Adipose tissue (tissue), 3 donors: ENCODE measurements around the gene MAP3K6. TPM values are rescaled to one million over a fixed set of nuclear protein-coding genes. Genes with fewer than 3 reads are reported as not detected.

Source experiments
- H3K27ac ChIP-seq: one replicate; pipeline ENCODE4 v1.5.1; 2013; ENCODE audit warnings: low read depth, low read length
- WGBS, 3 donors: extraction: QIAGEN DNeasy Blood & Tissue Kit; methylation state at CpG; one replicate each; pipeline ENCODE4 v1.1.7; 2013; 5-methylcytosine and 5-hydroxymethylcytosine counted together
- polyA plus RNA-seq, 3 donors: library from polyadenylated mRNA; stranded (reverse); fragments of 200-250 nt; gene quantifications; one replicate each; pipeline ENCODE4 v1.2.3, GENCODE V29; 2013
- donor health status: healthy with polysubstance abuse.
- donor health status: Bipolar disorder and iron deficiency.
- donor health status: healthy.

The MAP3K6 gene
- polyA plus RNA-seq, 3 donors = 16.5 to 93.0 (median 56.0) TPM

- H3K27ac ChIP-seq = no peak overlapping the region
- 72 to 87% (median 83%) methylated on average over 17 to 21 of the region's 21 CpGs for WGBS, 3 donors
Observed at GRCh38 chr1:27361044-27361402, 5.7 kb downstream of the MAP3K6 start.

GRCh38 chr1:27360159-27361043, 6.4 kb downstream of the MAP3K6 start:
- 31 to 51% (median 46%) methylated on average over 50 to 71 of the region's 71 CpGs for WGBS, 3 donors
- H3K27ac ChIP-seq = no peak overlapping the region

DNA sequence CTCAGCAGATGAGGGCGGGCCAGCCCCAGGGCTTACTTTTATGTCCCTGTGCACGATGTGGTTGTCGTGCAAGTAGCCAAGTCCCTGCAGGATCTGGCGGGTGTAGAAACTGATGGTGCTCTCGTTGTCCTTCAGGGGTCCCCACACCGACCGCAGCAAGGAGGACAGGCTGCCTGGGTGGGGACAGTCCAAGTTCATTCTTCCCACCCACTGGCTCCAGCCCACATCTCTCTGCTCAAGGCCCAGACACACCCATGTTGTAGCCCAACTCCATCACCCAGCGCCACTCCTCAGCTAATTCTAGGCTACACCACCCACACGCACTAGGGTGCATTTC, 7.0 kb downstream of the MAP3K6 start:
- WGBS, 3 donors = 55 to 75% (median 74%) methylated on average over 9 of the region's 9 CpGs
- H3K27ac ChIP-seq = no peak overlapping the region

DNA sequence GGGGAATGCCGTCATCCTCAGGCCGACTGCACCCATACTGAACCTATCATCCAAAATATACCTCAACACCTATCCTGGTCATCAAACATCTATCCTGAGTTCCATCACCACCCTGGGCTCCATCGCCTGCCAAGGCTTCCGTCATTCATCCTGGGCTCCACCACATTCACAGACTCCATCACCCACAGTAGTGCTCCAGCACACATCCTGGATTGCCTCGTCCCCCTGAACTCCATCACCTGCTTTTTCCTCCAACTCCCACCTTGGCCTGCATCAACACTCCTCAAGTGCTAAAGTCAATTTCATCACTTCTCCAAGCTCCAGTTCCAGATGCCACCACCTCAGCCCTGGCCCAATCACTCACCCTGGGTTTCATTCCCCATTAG, 7.8 kb downstream of the MAP3K6 start:
- H3K27ac ChIP-seq = no peak overlapping the region
- 96 to 99% (median 99%) methylated on average over 5 of the region's 5 CpGs for WGBS, 3 donors

DNA sequence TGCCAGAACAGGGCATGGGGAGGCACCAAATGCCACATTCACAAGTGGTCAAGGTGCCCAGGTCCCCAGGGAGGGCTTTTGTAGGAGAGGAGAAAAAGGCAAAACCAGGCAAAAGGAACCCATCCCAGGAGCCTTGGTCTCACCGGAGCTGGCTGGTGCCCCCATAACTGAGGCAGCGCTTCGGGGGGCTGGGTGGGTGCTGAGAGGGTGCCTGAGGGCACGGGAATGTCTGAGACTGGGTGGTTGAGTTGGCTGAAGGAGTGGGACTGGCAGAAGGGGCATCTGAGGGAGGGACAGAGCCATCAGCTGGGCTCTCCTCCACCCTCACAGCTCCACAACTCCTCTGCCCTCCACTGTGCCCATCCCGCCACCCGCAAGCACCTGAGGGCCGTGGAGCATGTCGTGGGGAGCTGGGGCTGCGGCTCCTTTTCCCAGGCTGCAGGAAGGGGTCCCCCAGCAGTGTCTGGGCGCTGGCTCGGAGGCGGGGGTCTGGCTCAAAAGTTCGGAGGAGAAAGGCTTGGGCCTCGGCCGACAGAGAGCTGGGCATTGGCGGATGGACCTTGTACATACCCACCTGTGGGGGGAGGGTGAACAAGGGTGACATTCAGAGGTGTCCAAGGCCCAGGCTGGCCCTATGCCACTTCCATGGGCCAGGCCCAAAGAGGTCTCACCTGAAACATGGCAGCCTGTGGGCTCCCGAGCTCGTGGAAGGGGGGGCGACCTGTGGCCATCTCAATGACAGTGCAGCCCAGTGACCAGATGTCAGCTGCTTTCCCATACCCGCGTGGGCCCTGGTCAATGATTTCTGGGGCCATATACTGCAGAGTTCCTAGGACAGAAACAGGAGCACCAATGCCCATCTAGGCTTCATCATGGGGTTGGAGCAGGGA, 8.5 kb downstream of the MAP3K6 start:
- 83 to 95% (median 94%) methylated on average over 19 to 21 of the region's 21 CpGs for WGBS, 3 donors
- no peak overlapping the region for H3K27ac ChIP-seq

DNA sequence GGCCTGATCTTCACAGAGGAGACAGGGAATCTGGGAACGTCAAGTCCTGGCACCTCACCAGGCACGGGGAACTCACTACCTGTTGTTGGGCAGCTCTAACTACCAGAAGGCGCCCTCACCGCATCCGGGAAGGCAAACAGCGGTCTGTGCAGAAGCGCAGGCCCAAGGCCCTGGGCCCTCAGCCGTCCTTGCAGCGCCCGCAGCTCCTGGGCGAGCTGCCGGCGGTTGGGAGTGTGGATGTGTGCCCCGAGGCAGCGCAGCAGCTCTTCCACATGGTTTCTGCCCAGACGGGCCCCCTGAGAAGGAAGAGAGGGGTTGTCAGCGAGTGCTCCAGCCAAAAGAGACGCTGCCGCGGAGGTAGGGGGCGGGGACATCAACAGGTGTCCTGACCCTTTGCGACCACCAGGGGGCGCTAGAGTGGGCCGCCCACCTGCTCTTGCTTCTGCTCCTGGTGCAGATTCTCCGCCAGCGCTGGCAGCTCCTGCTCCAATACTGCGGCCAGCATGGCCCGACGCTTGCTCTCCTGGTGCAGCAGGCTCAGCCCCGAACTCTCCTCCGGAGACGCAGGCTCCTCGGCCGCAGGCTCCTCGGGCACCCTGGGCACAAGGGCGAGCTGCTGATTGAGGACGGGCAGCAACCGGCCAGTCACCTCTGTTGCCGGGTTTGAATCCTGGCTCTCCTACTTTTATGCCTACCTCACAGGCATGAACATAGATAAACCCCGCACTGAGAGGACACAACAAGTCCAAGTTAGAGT, 9.3 kb downstream of the MAP3K6 start:
- no peak overlapping the region for H3K27ac ChIP-seq
- WGBS, 3 donors = 14 to 40% (median 34%) methylated on average over 40 of the region's 40 CpGs

DNA sequence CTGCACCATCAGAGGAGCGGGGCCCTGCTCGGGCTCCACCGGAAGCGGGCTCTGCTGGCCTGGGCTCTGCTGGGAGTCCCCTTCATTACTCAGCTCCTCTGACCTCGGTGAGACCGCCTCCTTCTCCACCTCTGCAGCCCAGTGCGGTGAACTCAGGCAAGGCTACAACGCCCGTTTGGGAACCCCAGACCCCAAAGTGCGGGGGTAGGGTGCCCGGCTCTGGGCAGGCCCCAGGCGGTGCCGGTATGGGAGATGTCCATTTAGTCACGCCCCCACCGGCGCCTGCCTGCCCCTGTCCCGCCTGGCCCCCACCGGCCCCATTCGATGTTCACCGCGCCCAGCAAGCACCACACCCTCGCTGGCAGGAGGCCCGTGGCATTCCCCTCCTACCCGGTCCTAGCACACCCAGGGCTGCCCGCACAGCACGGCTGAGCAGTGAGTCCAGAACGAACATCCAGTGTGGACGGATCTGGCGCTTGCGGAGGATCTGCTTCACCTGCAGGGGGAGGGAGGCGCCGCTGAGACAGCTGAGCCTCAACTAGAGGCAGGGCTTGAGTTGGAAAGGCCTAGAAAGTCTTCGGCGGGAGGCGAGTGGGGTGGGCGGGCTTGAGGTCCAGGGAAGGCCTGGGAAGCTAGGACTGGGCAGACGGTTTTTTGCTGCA, 10.0 kb downstream of the MAP3K6 start:
- no peak overlapping the region for H3K27ac ChIP-seq
- 73 to 79% (median 74%) methylated on average over 32 to 37 of the region's 37 CpGs for WGBS, 3 donors

- 88 to 98% (median 91%) methylated on average over 13 of the region's 13 CpGs for WGBS, 3 donors
- no peak overlapping the region for H3K27ac ChIP-seq
Observed at GRCh38 chr1:27356277-27356618, 10.5 kb downstream of the MAP3K6 start.

- WGBS, 3 donors = 88 to 94% (median 90%) methylated on average over 5 of the region's 5 CpGs
- no peak overlapping the region for H3K27ac ChIP-seq
Observed at GRCh38 chr1:27355683-27356082, 11.1 kb downstream of the MAP3K6 start.

GRCh38 chr1:27353629-27354028, 13.1 kb downstream of the MAP3K6 start:
- 83 to 92% (median 85%) methylated on average over 3 of the region's 3 CpGs for WGBS, 3 donors

GRCh38 chr1:27353166-27353565, 13.6 kb downstream of the MAP3K6 start:
- 87 to 92% (median 89%) methylated on average over 13 of the region's 13 CpGs for WGBS, 3 donors
- H3K27ac ChIP-seq = no peak overlapping the region

More at GRCh38 chr1:27353629-27354028, 13.1 kb downstream of the MAP3K6 start:
- no peak overlapping the region for H3K27ac ChIP-seq

- no peak overlapping the region for H3K27ac ChIP-seq
- 60 to 73% (median 72%) methylated on average over 8 of the region's 8 CpGs for WGBS, 3 donors
Observed at GRCh38 chr1:27351541-27352107, 15.1 kb downstream of the MAP3K6 start.

DNA sequence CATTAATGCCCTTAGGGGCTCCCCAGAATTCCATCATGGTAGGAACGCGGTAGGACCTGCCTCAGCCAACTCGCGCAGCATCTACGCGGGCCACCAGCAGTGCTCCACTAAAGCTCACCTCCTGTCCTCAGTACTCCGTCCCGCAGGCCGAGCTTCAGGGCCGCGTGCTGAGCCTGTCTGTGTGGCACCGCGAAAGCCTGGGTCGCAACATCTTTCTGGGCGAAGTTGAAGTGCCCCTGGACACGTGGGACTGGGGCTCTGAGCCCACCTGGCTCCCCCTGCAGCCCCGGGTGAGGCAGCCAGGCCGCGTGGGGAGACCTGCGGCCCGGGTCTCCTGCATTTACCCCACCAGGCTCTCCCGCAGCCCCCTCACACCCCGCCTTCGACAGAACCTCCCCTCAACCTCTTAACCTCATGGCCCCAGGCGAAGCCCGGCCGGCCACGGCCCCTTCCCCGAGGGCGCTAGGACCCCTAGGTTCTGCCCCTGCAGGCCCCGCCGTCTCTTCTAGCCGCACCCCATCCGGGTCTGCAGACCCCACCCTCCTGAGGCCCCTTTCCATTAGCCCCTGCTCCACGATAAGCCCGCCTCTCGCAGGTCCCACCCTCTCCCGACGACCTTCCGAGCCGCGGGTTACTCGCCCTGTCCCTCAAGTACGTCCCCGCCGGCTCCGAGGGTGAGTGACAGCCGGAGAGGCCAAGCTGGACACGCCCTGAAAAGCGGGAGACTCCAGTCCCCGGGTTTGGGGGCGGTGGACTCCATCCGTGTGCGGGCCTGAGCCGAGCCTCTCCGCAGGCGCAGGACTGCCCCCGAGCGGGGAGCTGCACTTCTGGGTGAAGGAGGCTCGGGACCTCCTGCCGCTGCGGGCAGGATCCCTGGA, 15.9 kb downstream of the MAP3K6 start:
- 49 to 69% (median 52%) methylated on average over 62 of the region's 62 CpGs for WGBS, 3 donors
- H3K27ac ChIP-seq = no peak overlapping the region

DNA sequence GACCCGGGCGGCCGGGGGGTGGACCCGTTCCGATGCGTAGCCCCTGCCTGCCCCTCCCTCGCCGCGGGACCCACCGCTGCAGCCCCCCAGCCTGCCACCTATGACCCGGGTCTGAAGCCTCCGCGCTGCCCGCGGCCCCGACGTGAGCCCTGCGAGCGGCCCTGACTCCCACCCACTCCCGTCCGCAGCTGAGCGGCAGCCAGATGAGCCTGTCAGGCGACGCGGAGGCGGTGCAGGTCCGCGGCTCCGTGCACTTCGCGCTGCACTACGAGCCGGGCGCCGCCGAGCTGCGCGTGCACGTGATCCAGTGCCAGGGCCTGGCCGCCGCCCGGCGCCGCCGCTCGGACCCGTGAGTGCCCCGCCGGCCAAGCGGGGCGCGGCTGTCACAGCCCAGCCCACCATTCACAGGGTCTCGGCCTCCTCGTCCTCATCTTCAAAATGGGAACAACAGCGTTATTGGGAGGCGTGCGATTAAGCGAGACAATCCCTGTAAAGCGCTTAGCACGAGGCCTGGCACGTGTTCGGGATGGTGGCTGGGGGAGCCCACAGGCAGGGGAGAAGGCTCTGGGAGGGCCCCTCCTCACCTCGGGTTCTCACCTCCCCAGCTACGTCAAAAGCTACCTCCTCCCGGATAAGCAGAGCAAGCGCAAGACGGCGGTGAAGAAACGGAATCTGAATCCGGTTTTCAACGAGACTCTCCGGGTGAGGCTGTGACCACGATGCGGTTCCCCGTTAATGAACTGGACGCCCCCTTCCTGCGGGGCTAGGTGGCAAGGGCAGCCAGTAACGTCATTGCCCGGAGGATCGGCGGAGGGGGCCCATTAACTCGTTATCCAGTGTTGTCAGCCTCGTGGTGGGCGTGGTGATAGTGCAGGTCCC, 16.7 kb downstream of the MAP3K6 start:
- WGBS, 3 donors = 34 to 38% (median 34%) methylated on average over 73 to 84 of the region's 84 CpGs
- H3K27ac ChIP-seq = no peak overlapping the region

DNA sequence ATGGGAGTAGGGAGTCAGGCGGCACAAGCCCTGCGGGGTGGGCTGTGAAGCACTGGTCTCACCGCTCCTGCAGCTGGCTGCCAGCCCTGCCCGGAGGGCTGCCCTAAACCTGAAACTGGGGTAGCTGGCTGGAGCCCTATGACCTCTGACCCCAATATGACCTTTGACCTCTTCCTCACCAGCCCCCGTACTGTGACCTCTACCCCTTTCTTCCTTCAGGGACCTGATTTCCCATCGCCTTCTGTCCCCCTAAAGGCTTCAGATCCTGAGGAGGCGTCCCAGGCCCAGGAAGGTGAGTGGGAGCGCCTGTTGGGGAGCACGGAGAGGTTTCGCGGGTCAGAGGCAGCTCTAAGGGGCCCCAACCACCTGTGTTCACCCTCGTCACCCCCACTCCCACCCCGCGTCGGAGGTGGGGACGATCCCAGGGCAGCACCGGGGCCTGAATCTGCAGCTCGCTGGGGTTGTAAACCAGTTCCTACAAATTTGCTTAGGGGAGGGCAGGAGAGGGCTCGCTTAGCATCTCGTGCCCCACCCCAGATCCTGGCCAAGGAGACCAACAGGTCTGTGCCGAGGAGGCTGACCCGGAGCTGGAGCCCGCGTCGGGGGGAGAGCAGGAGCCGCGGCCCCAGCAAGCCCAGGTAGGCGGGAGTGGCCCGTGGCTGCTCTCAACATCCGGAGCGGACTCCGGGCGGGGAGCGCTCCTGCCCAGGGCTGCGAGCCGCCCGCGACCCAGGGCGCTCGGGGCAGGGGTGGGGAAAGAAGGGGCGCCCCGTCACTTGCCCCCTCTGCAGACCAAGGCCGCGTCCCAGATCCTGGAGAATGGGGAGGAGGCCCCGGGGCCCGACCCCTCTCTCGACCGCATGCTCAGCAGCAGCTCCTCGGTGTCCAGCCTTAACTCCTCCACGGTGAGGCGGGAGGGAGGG, 17.6 kb downstream of the MAP3K6 start:
- WGBS, 3 donors = 19 to 31% (median 29%) methylated on average over 40 to 51 of the region's 51 CpGs
- no peak overlapping the region for H3K27ac ChIP-seq
